ENCODE results near the gene GAN. TPM values are rescaled to one million over a fixed set of nuclear protein-coding genes. Genes with fewer than 3 reads are reported as not detected.

Gene GAN
- total RNA-seq, 1 donor, result 9.1 TPM

GRCh38 chr16:81432937-81433557, 118.3 kb downstream of the GAN start:
- no peak overlapping the region for H3K4me3 ChIP-seq (ENCODE audit: low read depth, low read length)
- DNase-seq (ENCODE audit: low read depth), result no peak
- no peak for TF ChIP-seq CTCF (IDR thresholded peaks at IDR 0.05; ENCODE audit: insufficient read depth, low read depth, low read length)

GRCh38 chr16:81435103-81435502, 120.3 kb downstream of the GAN start:
- TF ChIP-seq CTCF (IDR thresholded peaks at IDR 0.05; ENCODE audit: insufficient read depth, low read depth, low read length), result no peak
- DNase-seq (ENCODE audit: low read depth), result no peak

GRCh38 chr16:81435567-81435966, 120.8 kb downstream of the GAN start:
- DNase-seq (ENCODE audit: low read depth), result no peak
- no peak for TF ChIP-seq CTCF (IDR thresholded peaks at IDR 0.05; ENCODE audit: insufficient read depth, low read depth, low read length)
- no peak overlapping the region for H3K4me3 ChIP-seq (ENCODE audit: low read depth, low read length)

More at GRCh38 chr16:81435103-81435502, 120.3 kb downstream of the GAN start:
- H3K4me3 ChIP-seq (ENCODE audit: low read depth, low read length), result no peak overlapping the region

- no peak for DNase-seq (ENCODE audit: low read depth)
- H3K4me3 ChIP-seq (ENCODE audit: low read depth, low read length), result no peak overlapping the region
- no peak for TF ChIP-seq CTCF (IDR thresholded peaks at IDR 0.05; ENCODE audit: insufficient read depth, low read depth, low read length)
These were observed 121.6 kb downstream of the GAN start for GRCh38 chr16:81436386-81436785.

- no peak for DNase-seq (ENCODE audit: low read depth)
- no peak overlapping the region for H3K4me3 ChIP-seq (ENCODE audit: low read depth, low read length)
- no peak for TF ChIP-seq CTCF (IDR thresholded peaks at IDR 0.05; ENCODE audit: insufficient read depth, low read depth, low read length)
These were observed 123.1 kb downstream of the GAN start for GRCh38 chr16:81437865-81438264.

Other genes with a start within 250 kb of the GAN start
- gene C16orf46, start 237.7 kb upstream of the GAN start, total RNA-seq, result 0.86 and 0.97 TPM in 2 replicates
- 14.5 and 21.2 TPM in 2 replicates for gene GCSH, start 218.6 kb upstream of the GAN start, total RNA-seq
- not detected in 2 replicates for gene BCO1, start 76.3 kb upstream of the GAN start, total RNA-seq
- 7.8 and 9.3 TPM in 2 replicates for gene CMIP, start 129.8 kb downstream of the GAN start, total RNA-seq